SK-N-SH (cell line): ENCODE data around the gene CALML4.

Experiments
- CHD2 ChIP-seq: fragments of 150-350 bp; IDR thresholded peaks from 2 replicates; pipeline ENCODE4 v1.6.1; 2018; ENCODE audit warnings: low read length; ENCODE audit not compliant: partially characterized antibody
- MEF2A ChIP-seq: IDR thresholded peaks from 2 replicates; pipeline ENCODE4 v1.4.0; 2012; ENCODE audit warnings: low read depth, borderline replicate concordance
- POLR2AphosphoS5 ChIP-seq: IDR thresholded peaks from 2 replicates; pipeline ENCODE4 v1.6.1; 2012; ENCODE audit warnings: low read depth, low read length
- RAD21 ChIP-seq: IDR thresholded peaks from 2 replicates; pipeline ENCODE4 v1.6.1; 2012; ENCODE audit warnings: mild to moderate bottlenecking, low read length
- RXRA ChIP-seq: IDR thresholded peaks from 2 replicates; pipeline ENCODE4 v1.4.0; 2012; ENCODE audit warnings: low read depth, mild to moderate bottlenecking, borderline replicate concordance
- TCF12 ChIP-seq: IDR thresholded peaks from 2 replicates; pipeline ENCODE4 v1.4.0; 2012
- TEAD4 ChIP-seq: IDR thresholded peaks from 2 replicates; pipeline ENCODE4 v1.4.0; 2012; ENCODE audit warnings: mild to moderate bottlenecking, borderline replicate concordance; ENCODE audit not compliant: insufficient read depth
- USF2 ChIP-seq: fragments of 150-350 bp; IDR thresholded peaks from 2 replicates; pipeline ENCODE4 v1.6.1; 2017; ENCODE audit warnings: antibody characterized with exemption, low read length, low read depth, borderline replicate concordance
- TF ChIP-seq, protein P1 (sequence below): fragments of 150-350 bp; IDR thresholded peaks from 2 replicates; pipeline ENCODE4 v1.6.1; 2016; ENCODE audit warnings: mild to moderate bottlenecking, low read depth, low read length
- TF ChIP-seq, protein P2 (sequence below): fragments of 200-600 bp; sonication (generic); IDR thresholded peaks from 2 replicates; pipeline ENCODE4 v1.6.1; 2017; ENCODE audit warnings: antibody characterized with exemption, mild to moderate bottlenecking, moderate library complexity
- TF ChIP-seq, protein P3 (sequence below): IDR thresholded peaks from 2 replicates; pipeline ENCODE4 v1.4.0; 2012; ENCODE audit warnings: low read depth
- TF ChIP-seq, protein P4 (sequence below): IDR thresholded peaks from 2 replicates; pipeline ENCODE4 v1.4.0; 2012; ENCODE audit warnings: low read depth, borderline replicate concordance

DNA sequence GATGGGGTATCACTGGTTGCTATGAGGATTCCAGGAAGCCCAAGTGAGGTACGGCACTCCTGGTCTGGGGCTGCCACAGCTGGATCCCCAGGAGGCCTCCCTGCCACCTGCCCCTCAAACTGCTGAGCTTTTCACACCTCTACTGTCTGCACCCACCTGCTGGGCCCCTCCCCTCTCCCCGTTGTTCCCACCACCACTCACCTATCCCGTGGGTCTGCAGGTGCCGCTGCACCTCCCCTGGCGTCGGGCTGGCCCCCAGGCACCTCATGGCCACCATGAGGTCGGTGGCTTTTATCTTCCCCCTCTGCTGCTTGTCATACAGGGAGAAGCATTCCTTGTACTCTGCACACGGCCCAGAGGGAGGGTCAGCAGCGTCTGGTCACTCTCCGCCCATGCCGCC is 5.8 kb downstream of the CALML4 start:
- TF ChIP-seq, protein P1, sequence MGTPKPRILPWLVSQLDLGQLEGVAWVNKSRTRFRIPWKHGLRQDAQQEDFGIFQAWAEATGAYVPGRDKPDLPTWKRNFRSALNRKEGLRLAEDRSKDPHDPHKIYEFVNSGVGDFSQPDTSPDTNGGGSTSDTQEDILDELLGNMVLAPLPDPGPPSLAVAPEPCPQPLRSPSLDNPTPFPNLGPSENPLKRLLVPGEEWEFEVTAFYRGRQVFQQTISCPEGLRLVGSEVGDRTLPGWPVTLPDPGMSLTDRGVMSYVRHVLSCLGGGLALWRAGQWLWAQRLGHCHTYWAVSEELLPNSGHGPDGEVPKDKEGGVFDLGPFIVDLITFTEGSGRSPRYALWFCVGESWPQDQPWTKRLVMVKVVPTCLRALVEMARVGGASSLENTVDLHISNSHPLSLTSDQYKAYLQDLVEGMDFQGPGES: no peak
- TF ChIP-seq TEAD4 (no peak), TCF12 (no peak), MEF2A (no peak), POLR2AphosphoS5 (no peak), CHD2 (no peak), USF2 (no peak), RXRA (no peak), RAD21 (no peak)
- TF ChIP-seq, protein P2, sequence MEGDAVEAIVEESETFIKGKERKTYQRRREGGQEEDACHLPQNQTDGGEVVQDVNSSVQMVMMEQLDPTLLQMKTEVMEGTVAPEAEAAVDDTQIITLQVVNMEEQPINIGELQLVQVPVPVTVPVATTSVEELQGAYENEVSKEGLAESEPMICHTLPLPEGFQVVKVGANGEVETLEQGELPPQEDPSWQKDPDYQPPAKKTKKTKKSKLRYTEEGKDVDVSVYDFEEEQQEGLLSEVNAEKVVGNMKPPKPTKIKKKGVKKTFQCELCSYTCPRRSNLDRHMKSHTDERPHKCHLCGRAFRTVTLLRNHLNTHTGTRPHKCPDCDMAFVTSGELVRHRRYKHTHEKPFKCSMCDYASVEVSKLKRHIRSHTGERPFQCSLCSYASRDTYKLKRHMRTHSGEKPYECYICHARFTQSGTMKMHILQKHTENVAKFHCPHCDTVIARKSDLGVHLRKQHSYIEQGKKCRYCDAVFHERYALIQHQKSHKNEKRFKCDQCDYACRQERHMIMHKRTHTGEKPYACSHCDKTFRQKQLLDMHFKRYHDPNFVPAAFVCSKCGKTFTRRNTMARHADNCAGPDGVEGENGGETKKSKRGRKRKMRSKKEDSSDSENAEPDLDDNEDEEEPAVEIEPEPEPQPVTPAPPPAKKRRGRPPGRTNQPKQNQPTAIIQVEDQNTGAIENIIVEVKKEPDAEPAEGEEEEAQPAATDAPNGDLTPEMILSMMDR: no peak
- TF ChIP-seq, protein P3, sequence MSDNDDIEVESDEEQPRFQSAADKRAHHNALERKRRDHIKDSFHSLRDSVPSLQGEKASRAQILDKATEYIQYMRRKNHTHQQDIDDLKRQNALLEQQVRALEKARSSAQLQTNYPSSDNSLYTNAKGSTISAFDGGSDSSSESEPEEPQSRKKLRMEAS: no peak
- TF ChIP-seq, protein P4, sequence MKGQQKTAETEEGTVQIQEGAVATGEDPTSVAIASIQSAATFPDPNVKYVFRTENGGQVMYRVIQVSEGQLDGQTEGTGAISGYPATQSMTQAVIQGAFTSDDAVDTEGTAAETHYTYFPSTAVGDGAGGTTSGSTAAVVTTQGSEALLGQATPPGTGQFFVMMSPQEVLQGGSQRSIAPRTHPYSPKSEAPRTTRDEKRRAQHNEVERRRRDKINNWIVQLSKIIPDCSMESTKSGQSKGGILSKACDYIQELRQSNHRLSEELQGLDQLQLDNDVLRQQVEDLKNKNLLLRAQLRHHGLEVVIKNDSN: no peak
